Stimulated activated CD4-positive, alpha-beta T cell treated with anti-CD3 and anti-CD28 coated beads, Interleukin-1b, Interleukin-23, amount 100 ng/mL, for 4 hours (primary cell): ENCODE data around the gene LRMDA.

Experiments used
- DNase-seq, 2 donors: peaks; one replicate each; pipeline ENCODE4 v3.0.0-alpha.2; 2020; ENCODE audit warnings: low read depth in 2 of 2

LRMDA gene

DNA sequence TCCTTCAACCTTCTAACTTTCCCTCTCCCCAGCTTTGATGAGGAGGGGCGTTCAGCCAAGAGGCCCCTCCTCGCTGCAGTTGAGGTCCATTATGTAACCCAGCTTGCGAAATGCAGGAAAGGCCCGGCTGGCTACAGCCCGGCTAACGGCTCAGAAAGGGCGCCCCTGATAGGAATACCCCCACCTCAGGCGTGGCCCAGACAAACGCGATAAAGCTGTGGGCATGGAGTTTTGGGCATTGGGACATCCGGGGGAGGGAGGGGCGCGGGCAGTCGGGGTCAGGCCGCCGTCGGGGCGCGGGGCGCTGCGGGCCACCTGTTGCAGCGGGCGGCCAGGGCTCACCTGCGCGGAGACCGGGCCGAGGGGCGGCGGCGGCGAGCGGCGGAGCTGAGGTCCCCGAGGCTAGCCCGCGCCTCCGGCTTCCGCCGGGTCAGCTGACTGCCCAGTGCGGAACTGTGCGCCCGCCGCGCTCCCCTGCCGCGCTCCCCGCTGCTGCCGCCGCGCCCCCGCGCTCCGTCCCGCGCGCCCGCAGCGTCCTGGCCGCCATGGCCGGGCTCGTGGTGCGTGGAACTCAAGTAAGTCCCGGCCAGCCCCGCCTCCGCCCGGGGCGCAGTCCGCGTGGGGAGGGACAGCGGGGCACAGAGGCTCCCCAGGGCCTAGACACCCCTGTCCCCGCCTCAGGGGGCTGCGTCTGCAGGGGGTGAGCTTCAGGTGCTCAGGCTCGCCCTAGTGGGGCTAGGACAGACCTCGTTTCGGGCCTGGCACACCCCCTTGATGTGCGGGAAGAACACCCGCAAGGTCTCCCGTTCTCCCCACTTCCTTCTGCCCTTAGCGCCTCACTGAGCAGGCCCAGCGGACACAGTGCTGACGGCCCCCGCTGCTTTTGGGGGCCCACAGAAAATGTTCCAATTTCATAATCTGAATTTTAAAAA is at the start of gene LRMDA:
TSS of gene LRMDA (plus strand) at position 445 of the 932 bp plus-strand sequence.
- no peak for DNase-seq

DNA sequence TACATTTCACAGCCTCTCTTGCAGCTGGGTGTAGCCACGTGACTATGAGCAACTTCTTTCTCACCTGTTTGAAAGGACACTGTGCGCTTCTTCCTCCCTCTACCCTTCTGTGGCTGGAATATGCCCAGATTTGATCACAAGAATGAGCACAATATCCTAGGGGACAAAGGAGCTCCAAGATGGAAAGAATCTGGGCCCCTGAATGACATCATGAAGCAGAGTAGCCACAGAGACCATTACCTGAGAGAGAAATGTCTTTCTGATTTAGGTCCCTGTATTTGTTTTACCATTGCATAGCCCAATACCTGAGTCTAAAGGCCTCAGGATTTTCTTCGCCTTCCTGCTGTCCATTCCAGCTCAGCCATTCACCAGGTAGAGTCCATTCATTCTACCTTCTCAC is 45.3 kb upstream of the LRMDA start:
- DNase-seq: no peak

DNA sequence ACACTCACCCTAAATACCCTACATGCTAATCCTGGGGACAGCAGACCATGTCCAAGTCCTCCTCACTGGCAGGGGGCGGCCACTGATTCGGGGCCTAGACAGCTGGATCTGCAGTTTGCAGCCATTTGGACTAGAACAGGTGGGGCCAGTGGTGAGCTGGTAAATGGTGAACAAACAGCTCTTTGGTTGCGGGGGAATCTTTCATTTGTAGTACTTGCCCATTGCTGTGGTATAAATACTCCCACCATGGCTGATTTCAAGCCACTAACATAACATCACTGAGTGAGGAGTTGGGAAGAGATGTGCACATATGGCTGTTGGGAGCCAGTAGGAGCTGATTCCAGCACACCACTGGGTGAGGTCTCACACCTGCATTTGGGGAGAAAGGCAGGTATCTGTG is 43.3 kb upstream of the LRMDA start:
- DNase-seq: no peak

DNA sequence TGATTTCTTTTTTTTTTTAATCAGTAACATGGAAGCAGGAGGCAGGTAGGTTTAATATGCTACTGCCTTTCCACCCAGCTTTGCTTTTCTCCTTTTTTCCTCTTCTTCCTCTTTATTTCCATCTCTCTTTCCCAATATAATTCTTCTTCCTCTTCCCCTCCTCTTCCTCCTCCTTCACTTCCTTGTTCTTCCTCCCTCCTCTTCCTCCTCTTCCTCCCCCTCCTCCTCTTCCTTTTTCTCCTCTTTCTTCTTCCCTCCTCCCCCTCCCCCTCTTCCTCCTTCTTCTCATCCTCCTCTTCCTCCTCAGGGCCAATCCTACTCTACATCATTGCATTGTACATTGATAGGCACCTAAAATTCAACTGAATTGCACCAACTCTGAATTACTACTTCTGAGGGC is 41.2 kb upstream of the LRMDA start:
- no peak for DNase-seq

DNA sequence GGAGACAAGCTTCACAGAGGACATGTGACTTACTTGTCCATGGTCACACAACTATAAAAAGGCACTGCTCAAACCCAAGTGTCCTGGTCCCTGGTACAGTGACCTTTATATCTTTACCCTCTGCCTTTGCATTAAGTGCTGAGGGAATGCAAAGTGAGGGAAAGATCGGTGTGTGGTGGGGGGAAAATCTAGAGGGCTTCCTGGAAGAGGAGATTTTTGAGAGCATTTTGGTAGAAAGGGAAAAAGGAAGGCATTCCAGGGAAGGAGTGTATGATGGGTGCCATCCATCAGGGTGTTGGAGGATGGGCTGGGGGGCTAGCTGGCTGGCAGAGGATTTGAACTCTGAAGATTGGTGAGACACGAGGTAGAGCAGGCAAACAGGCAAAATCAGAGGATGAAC is 39.2 kb upstream of the LRMDA start:
- DNase-seq: no peak

DNA sequence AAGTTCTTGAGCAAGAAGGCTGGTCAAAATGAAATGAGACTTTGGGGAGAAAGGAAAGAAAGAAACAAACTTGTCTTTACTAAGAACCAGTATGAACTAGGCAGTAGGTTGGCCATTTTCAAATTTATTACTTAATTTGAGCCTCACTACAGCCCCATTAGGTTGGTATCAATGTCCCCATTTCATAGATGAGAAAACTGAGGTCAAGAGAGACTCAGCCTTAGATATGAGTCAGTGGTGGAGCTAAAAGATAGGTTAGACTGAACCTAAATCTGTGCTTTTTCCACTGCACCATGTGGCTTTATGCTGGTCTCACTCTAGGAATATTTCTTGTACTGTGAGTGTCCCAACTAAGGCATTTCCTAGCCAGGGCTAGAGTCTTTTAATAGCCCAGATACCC is 38.7 kb upstream of the LRMDA start:
- DNase-seq: no peak

DNA sequence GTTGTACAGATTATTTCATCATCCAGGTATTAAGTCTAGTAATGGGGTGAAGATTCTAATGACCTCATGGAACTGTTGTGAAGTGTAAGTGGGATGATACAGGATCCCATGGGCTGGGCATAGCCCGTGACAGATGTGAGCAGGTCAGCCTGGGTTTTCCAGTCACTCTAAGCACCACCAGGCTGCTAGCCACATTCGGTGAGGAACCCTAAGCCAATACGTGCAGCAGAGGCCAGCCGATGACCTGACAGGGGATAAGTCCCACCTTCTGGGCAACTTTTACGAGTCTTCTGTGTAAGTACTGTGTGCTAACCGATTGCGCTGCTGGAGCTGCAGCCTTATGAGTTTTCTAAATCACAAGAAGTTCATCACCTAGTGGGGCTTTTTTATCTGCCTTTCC is 37.2 kb upstream of the LRMDA start:
- DNase-seq: no peak

DNA sequence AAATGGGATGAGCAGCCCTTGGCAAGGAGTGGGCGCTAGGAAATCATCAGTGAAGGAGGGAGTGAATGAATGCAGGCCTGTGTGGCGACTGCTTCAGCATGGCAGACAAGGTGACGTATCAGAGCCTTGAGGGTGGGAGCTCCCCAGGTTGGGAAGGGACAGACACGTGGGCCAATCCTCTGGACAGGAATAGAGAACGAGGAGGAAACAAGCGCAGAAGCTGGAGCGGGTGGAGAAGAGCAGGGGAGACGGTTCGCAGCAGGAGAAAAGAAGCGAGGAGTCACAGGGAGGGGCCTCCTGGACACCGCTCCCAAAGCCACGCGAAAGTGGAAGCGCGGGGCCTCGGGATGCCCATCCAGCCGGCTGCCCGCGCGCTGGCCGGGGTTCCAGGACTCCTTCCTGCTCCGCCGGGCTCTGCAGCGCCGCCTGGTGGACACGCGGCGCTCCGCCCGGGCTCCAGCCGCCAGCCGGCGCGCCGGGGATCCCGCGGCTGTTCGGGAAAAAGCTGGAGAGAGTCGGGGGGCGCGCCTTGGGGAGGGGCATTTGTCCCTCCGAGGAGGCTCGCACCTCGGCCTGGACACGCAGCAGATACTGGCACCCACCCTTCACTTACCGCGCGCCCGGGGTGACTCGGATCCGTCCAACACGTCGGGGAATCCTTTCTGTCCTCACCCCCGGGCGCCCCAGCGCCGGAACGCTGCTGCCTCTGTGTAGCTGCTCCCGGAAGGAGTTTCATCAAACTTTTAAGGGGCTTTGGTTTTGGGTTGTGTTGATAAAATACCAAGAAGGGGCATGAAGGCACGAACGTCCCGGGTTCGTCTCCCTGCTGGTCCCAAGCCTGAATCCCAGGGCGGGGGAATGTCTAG is 36.1 kb upstream of the LRMDA start:
- no peak for DNase-seq

DNA sequence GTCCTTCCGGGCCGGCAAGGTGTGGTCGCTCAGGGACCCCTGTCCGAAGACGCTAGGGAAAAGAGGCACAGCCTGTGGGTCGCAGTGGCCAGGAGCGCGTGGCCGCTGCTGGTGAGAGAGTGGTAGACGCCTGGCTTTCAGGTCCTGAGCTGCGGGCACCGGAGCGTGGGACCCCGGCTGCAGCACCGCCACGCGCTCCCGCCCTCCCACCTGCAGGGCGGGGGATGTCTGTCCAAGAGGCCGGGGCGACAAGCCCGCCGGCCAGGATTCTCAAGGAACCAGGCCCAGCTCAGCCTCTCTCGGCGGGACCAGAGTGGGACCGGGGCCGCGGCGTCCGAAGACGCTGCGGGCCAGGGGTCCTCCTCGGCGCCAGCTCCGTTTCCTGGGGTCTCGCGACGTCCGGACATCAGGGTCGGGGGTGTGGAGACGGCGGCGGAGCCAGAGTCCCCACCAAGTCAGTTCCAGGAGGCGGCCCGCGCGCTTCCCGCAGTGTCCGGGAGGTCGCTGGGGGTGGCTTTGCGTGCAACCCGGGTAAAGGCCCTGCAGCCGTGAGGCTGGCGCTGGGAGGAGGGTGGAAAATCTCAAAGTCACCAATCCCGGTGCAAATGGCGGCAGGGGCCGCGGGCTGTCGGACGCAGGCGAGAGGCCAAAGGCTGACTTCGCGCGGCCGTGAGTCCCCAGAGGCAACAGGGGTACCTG is 35.3 kb upstream of the LRMDA start:
- no peak for DNase-seq

DNA sequence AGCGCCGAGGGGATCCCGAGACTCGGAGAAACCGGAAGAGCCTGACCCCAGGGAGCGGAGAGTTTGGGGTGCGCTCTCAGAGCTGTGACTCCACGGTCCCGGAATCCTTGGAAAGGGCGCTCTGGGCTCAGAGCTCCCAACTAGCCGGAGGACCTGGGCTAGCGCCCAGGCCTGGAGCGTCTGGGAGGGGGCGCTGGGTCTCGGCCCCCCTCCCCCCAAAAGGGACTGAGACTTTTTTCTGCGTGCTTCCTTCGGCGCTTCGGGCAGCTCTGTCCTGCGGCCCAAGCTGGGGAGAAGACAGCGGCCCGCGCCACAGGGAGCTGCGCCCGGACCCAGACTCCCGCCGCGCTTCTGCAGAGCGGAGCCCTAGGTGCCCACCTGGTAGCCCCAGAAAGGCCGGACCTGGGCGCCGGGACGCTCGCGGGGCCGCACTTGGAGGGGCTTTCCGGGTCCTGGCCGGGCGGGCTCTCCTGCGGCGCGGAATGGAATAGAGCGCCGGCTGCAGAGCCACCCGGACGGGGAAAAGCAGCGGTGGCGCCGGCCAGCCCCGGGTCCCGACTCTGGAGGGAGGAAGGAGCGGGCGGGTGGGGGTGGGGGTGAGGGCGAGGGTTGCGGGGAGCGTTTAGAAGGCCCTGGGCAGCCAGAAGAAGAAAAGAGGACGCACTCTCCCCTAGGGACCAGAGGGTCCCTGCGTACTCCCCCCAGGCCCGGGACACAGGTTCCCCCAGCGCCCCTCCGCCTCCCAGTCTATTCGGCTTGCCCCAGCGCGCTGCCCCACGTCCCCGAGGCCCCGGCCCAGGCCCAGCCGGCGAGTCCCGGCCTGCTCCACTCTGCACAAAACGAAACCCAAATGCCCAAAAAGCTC is 34.6 kb upstream of the LRMDA start:
- DNase-seq: no peak

DNA sequence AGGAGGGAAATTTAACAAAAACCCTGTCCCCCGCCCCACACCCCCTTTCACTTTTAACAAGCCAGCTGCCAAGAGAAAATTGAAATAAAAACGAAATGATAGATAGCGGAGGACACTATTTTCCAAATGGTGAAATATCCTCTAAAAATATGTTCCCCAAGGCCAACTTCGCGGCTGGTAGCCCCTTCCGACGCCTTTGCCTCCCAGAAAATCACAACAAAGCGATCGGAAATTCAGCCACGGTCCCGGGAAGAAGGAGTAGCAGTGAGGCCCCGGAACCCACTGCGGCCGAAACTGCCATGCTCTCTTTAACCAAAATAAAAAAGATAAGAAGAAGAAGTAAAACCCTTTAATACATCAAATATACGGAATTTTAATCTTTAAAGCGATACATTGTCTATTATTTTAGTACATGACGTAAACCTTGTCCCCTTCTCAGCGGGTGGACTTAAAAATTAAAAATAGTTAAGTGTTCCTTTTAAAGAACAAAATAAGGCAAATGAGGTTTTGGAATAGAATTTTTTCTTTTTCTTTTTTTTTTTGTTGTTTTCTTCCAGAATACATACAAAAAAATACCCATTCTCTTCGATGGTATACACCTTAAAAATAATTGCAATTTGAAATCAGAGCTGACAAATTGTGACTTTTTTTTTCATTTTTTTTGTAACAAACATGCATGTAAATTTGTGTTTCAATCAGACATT is 33.8 kb upstream of the LRMDA start:
- no peak for DNase-seq

DNA sequence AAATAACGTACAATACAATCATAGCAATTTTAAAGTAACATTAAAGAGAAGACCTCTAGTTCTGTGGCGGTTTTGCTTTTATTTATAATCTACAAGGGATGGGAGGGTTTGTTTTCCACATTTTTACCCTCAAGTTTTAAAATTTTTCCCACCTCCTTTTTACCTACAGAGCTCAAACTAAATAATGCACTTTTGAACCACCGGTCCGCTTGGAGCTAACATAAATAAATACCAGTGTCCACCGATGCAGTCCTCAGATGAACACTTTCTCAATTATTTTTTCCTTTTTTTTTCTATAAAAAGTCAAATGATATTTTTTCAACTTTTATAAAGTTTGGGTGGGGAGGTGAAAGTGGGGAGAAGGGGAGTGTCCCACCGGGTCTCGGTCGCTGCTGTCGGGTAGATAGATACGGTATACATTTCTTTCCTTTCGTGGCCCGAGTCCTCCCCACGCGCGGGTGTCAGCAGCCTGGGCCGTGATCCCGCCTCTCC is 33.2 kb upstream of the LRMDA start:
- no peak for DNase-seq

DNA sequence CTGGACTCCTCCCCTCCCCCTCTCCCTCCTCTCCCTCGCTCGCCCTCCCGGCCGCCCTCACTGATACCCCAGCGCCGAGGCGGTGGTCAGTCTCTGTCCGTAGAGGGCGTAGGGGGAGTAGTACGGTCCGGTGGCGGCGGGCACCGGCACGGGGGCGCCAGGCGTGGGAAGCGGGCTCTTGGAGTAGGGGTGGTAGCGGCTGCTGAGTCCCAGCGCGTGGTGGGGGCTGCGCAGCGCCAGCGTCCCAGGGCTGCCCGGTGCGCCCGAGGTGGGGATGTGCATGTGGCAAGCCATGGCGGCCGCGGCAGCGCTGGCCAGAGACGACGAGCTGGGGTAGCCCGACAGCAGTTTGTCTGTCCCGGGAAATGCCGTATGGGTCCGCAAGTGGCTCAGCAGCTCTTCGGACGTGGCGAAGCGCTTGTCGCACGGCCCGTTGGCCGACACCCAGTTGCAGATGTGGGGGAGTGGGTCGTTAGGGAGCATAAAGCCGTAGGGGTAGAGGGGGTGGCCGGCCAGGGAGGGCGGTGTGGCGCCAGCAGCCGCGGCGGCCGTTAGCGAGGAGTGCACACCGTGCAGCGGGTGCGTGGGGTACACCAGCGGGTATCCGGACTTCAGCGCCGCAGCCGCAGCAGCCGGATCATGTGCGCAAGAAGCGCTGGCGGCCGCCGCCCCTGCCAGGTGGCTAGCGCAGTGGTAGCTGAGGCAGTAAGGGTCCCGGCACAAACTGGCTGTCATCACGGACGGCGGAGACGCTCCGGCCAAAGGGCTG is 32.5 kb upstream of the LRMDA start:
- DNase-seq: no peak

DNA sequence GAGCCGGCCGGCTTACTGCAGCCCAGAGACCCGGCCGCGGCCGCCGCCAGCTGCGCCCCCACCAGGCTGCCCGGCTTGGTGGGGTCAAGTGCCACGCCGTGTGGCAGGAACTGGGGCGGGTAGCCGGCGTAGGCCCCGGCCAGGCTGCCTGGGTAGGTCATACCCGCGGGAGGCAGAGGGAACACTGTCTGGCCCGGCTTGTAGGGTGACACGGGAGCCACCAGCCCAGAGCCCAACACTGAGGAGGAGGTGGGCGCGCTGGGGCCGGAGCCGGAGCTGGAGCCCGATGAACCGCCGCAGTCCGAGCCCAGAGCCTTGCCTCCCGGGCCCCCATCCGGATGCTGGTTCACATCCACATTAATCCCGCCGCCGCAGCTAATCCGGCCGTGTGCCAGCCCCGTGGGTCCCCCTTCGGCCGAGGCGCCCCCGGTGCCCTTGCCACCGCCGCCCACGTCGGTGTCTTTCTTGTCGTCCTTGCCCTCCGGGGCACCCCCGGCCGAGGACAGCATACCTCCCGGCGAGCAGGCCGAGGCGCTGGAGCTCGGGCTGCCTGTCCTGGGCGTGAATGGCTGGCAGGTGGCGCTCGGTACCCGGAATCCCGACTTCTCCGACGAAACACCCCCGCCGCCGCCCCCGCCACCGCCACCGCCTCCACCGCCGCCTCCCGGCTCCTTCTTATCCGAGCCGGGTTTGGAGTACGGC is 31.8 kb upstream of the LRMDA start:
- DNase-seq: peak; percentile 34 to 39

DNA sequence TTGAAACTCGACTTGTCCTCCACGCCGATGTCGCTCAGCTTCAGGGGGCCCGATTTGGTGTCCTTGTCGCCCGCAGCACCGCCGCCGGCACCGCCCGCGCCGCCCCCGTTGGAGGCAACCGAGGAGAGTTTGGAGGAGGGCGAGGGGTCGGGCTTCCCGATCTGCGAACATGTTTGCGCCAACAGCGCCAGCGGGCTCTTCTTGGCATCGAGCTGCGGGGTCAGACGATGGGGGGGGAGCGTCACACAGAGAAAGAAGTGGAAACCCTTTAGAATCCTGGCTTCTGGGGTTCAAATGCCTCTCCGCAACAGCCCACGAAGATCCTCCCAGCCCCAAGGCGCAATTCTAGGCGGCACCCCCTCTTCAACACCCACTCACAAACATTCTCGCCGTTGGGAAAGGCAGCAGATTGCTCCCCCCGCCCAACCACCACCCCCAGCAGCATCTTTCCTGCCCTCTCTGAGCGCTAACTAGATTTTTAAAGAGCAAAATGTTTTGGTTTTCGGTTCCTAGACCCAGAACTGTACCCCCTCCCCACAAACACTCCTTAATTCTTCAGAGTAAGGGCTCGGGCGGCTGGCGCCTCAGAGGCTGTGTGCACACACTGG is 31.2 kb upstream of the LRMDA start:
- DNase-seq: no peak

DNA sequence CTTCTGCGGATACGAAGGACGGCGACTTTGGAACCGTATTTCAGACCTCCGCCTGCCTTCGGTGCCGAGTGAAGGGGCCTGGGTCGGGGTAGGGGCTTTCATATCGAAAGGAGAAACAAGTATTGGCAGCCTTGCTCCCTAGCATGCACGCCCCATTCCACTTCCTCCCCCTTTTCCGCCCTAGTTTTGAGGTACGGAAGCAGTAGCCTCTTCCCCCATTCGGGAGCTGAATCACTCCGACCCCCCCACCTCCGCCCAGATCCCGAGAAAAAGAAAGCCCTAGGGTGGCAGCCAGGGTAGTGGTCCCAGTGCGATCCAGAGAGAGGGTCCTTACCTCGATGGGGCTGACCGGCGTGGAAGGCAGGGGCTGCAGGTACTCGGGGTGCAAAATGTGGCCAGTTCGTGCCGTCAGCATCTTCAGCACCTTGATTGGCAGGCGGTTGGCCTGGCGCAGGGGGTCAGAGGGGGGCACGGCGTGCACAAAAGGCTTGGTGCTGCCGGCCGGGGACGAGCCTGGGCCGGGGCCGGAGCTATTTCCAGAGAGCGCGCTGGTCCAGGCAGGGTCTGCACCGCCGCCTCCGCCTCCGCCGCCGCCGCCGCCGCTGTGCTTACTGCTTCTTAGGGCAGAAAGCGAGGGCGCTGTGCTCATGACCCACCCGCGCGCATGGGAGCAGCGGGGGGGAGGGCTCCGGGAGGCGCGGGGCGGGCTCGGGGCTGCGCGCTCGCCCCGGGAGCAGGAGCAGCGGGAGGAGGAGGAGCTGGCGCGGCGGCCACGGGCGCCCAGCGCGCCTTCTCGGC is 30.5 kb upstream of the LRMDA start:
- no peak for DNase-seq

DNA sequence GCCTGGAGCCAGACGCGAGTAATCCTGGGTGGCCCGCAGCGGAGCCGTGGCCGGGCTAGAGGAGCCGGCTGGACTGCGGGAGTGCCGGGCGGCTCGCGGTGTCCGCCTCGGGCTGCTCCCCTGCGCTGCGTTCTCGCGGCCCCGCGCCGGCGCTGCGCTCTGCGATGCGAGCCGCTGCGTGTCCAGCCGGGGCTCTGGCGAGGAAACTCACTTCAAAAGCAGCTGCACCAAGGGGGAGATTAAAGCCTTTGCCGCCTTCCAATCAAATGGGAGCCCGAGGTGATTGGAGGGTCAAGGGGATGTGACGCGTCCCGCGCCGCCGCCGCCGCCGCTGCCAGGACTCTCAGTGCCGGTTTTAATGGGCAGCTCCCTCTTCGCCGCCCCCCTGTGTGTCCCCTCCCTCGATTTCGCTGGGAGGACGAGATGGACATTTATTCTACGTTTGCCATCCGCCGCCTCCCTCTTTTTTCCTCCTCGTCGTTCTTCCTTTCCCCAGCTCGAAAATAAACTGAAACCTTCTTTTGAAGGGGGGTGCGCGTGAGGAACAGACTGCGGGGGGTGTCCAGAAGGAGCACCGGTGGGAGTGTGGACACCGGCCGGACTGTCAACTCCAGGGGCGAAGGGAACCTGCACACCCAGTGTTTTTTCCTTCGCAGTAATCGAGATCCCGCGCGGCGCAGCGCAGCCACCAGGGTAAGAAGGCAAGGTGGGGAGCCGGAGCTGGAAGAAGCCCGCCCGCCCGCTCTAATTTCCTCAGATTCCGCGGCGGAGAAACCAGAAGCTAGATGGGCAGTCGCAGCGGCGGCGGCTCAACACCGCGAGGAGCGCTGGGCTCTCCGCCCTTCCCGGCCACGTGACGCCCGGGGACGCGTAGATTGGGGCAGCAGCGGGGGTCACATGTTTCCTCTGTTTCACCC is 29.6 kb upstream of the LRMDA start, which contains the start of gene ZNF503:
TSS of gene ZNF503 (minus strand) at position 196 of the 917 bp plus-strand sequence. CDS start 345 bp downstream, outside the sequence.
- no peak for DNase-seq
